Peyer's patch (tissue), 4 donors: ENCODE measurements around the gene TMEM176A. TPM values are rescaled to one million over a fixed set of nuclear protein-coding genes. Genes with fewer than 3 reads are reported as not detected.

Experiments used
- DNase-seq, 3 donors: peaks; one replicate each; pipeline ENCODE4 v3.0.0-alpha.2; 2017 to 2019
- H3K27ac ChIP-seq, 4 donors: fragments of 200-600 bp; sonication (generic); one replicate each; pipeline ENCODE4 v1.5.1; 2016 to 2019
- H3K27me3 ChIP-seq, 2 donors: fragments of 200-600 bp; sonication (generic); one replicate each; pipeline ENCODE4 v1.5.1; 2019
- H3K36me3 ChIP-seq, 3 donors: fragments of 200-600 bp; sonication (generic); one replicate each; pipeline ENCODE4 v1.5.1; 2016 to 2019
- H3K4me1 ChIP-seq, 4 donors: fragments of 200-600 bp; sonication (generic); one replicate each; pipeline ENCODE4 v1.5.1; 2016 to 2019
- H3K4me3 ChIP-seq, 4 donors: fragments of 200-600 bp; sonication (generic); 1 replicate in 3 of 4; 2 replicates in 1 of 4; pipeline ENCODE4 v1.5.1; 2016 to 2019; ENCODE audit warnings: mild to moderate bottlenecking in 1 of 4
- H3K9me3 ChIP-seq, 4 donors: fragments of 200-600 bp; sonication (generic); one replicate each; pipeline ENCODE4 v1.5.1; 2016 to 2019; ENCODE audit warnings: mild to moderate bottlenecking in 1 of 4
- POLR2A ChIP-seq, 2 donors: fragments of 450-650 bp; IDR thresholded peaks; one replicate each; pipeline ENCODE4 v1.5.1; 2017; ENCODE audit warnings: antibody characterized with exemption in 2 of 2, mild to moderate bottlenecking in 2 of 2, moderate library complexity in 2 of 2
- total RNA-seq, 4 donors: library from RNA; depleted of rRNA; stranded (reverse); fragments of >200 nt; gene quantifications; one replicate each; pipeline ENCODE4 v1.1.0, GENCODE V29; 2016
- TF ChIP-seq, protein P1 (sequence below), 6 experiments: fragments of 450-650 bp in 4 of 6; fragments of 200-600 bp in 2 of 6; sonication (generic) in 1 of 6; IDR thresholded peaks; one replicate each; pipeline ENCODE4 v1.5.1; 2017 to 2019; ENCODE audit warnings: antibody characterized with exemption in 6 of 6, mild to moderate bottlenecking in 3 of 6, moderate library complexity in 1 of 6

TMEM176A gene, protein sequence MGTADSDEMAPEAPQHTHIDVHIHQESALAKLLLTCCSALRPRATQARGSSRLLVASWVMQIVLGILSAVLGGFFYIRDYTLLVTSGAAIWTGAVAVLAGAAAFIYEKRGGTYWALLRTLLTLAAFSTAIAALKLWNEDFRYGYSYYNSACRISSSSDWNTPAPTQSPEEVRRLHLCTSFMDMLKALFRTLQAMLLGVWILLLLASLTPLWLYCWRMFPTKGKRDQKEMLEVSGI
- 100 to 1,000 TPM in 3 of 4 donors, 10 to 100 TPM in 1; 88.3 to 338 (median 232) TPM for total RNA-seq

DNA sequence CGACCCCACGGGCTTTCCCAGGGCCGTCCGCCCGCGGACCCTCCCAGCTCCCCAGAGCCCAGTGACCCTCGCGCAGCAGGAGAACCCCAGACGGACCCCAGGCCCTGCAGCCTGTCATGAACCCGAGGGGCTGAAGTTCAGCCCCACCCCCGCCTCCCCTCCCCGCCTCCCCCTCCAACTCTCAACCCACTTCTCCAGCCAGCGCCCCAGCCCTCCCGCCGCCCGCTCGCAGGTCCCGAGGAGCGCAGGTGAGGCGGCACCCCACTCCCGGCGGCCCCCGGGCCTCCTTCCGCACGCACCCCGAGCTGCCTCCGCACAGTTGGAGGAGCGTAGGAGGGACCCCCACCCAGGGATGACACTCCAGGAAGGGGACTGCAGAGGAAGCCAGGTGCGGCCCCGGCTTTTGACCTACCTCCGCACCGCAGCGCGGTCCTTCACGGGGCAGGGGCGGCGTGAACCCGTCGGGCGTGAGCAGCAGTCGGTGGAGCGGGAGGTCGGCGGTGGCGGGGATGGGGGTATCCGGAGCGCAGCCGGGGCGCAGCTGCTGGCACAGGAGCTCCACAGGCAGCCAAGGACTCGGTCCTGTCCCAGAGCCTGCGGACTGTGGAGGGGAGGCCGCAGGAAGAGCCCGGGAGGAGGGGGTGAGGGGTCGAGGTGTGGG is at the start of gene TMEM176A:
TSS of gene TMEM176A (plus strand) at position 189 of the 661 bp plus-strand sequence. CDS start 782 bp downstream, outside the sequence.
- H3K9me3 ChIP-seq: peaks cover 0 to 2% (median 1%) of the 10 kb centered on the region in 4 donors
- peaks cover 0 to 13% (median 5%) of the 10 kb centered on the region in 4 donors for H3K4me1 ChIP-seq
- H3K27me3 ChIP-seq: no peaks in the 10 kb centered on the region
- peak in 1 of 2 donors; percentile 25 for TF ChIP-seq POLR2A (IDR thresholded peaks at IDR 0.05)
- TF ChIP-seq, protein P1, sequence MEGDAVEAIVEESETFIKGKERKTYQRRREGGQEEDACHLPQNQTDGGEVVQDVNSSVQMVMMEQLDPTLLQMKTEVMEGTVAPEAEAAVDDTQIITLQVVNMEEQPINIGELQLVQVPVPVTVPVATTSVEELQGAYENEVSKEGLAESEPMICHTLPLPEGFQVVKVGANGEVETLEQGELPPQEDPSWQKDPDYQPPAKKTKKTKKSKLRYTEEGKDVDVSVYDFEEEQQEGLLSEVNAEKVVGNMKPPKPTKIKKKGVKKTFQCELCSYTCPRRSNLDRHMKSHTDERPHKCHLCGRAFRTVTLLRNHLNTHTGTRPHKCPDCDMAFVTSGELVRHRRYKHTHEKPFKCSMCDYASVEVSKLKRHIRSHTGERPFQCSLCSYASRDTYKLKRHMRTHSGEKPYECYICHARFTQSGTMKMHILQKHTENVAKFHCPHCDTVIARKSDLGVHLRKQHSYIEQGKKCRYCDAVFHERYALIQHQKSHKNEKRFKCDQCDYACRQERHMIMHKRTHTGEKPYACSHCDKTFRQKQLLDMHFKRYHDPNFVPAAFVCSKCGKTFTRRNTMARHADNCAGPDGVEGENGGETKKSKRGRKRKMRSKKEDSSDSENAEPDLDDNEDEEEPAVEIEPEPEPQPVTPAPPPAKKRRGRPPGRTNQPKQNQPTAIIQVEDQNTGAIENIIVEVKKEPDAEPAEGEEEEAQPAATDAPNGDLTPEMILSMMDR (IDR thresholded peaks at IDR 0.05): no peak
- peak within 1 kb of the TSS; percentile 73 to 92 (median 91) for H3K27ac ChIP-seq
- peak in 2 of 3 donors; percentile 63 to 84 for DNase-seq
- peaks cover 0 to 25% (median 0%) of the 10 kb centered on the region in 3 donors for H3K36me3 ChIP-seq
- peak within 1 kb of the TSS; percentile 50 to 81 (median 64) for H3K4me3 ChIP-seq

DNA sequence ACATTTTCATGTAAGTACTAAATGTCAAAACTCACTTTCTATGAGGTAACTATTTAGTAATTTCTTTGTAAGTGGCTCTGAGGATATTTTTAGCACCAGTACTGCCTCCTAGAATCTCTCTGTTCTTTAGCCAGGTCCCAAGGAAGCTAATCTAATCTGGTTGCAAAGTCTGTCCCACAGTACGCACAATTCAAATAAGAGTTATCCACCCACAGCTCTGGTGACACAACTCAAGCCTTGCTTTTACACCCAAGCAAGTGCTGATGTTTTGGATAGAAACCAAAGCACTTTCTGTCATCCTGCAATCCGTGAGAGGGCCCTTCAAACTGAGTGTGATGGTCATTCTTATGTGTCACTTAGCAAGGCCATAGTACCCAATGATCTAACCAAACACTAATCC is 48.9 kb upstream of the TMEM176A start:
- H3K36me3 ChIP-seq: no peaks in the 10 kb centered on the region
- peaks cover 0 to 12% (median 0%) of the 10 kb centered on the region in 4 donors for H3K4me1 ChIP-seq
- DNase-seq: no peak
- H3K27me3 ChIP-seq: no peaks in the 10 kb centered on the region
- TF ChIP-seq, protein P1 (IDR thresholded peaks at IDR 0.05): no peak
- TF ChIP-seq POLR2A (IDR thresholded peaks at IDR 0.05): no peak
- H3K9me3 ChIP-seq: no peaks in the 10 kb centered on the region
- peak overlapping the region in 1 of 4 donors; percentile 1 for H3K27ac ChIP-seq
- H3K4me3 ChIP-seq: no peak overlapping the region

DNA sequence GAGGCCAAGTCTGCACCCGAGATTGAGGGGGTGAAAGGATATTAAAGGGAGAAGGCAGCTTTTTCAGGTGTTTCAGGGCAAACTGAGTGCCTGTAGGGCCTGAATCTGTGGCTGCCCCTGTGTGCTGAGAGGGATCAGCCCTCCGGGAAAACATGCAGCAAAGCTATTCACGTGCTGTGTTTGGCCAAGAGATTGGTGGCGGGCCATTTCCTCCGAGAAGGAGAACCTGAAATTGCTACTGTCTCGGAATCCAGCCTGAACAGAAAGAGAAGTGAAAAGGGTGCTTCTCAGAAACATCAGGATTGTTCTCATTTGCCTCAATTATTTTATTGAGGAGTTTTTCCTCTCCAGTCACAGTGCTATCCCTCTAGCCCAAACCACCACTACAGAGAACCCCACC is 47.3 kb upstream of the TMEM176A start:
- H3K4me3 ChIP-seq: no peak overlapping the region
- H3K4me1 ChIP-seq: peaks cover 0 to 12% (median 0%) of the 10 kb centered on the region in 4 donors
- H3K27ac ChIP-seq: peak overlapping the region in 2 of 4 donors; percentile 25 to 46
- H3K36me3 ChIP-seq: no peaks in the 10 kb centered on the region
- TF ChIP-seq POLR2A (IDR thresholded peaks at IDR 0.05): no peak
- TF ChIP-seq, protein P1 (IDR thresholded peaks at IDR 0.05): no peak
- no peaks in the 10 kb centered on the region for H3K9me3 ChIP-seq
- H3K27me3 ChIP-seq: no peaks in the 10 kb centered on the region
- DNase-seq: no peak

GRCh38 chr7:150753826-150754603 is 46.6 kb upstream of the TMEM176A start:
- no peak for DNase-seq
- TF ChIP-seq, protein P1 (IDR thresholded peaks at IDR 0.05): peak in 4 of 6 experiments; percentile 14 to 33 (median 24)
- no peak for TF ChIP-seq POLR2A (IDR thresholded peaks at IDR 0.05)
- H3K36me3 ChIP-seq: no peaks in the 10 kb centered on the region

GRCh38 chr7:150754951-150755350 is 45.6 kb upstream of the TMEM176A start:
- peak overlapping the region in 3 of 4 donors; percentile 27 to 67 (median 62) for H3K27ac ChIP-seq
- peaks cover 0 to 12% (median 0%) of the 10 kb centered on the region in 4 donors for H3K4me1 ChIP-seq
- TF ChIP-seq POLR2A (IDR thresholded peaks at IDR 0.05): no peak
- TF ChIP-seq, protein P1 (IDR thresholded peaks at IDR 0.05): no peak
- H3K36me3 ChIP-seq: no peaks in the 10 kb centered on the region
- no peak for DNase-seq
- H3K9me3 ChIP-seq: no peaks in the 10 kb centered on the region
- H3K4me3 ChIP-seq: no peak overlapping the region
- H3K27me3 ChIP-seq: no peaks in the 10 kb centered on the region

More at GRCh38 chr7:150753826-150754603, 46.6 kb upstream of the TMEM176A start:
- Histone ChIP-seq H3K4me3 (no peak overlapping the region), H3K27me3 (no peaks in the 10 kb centered on the region), H3K9me3 (no peaks in the 10 kb centered on the region), H3K4me1 (peaks cover 0 to 12% (median 0%) of the 10 kb centered on the region in 4 donors), H3K27ac (peak overlapping the region in 2 of 4 donors; percentile 14 to 43)
